GM20000 (cell line): ENCODE measurements around the gene TSR3.

ENCODE experiments used
- DNase-seq: peaks from one replicate; pipeline ENCODE4 v3.0.0; 2012; ENCODE audit warnings: low spot score
- TF ChIP-seq, protein P1 (sequence below): IDR thresholded peaks from 2 replicates; pipeline ENCODE4 v1.5.1; 2012; ENCODE audit warnings: mild to moderate bottlenecking, control low read depth; ENCODE audit errors: extremely low read depth, missing control alignments

TSR3 gene

DNA sequence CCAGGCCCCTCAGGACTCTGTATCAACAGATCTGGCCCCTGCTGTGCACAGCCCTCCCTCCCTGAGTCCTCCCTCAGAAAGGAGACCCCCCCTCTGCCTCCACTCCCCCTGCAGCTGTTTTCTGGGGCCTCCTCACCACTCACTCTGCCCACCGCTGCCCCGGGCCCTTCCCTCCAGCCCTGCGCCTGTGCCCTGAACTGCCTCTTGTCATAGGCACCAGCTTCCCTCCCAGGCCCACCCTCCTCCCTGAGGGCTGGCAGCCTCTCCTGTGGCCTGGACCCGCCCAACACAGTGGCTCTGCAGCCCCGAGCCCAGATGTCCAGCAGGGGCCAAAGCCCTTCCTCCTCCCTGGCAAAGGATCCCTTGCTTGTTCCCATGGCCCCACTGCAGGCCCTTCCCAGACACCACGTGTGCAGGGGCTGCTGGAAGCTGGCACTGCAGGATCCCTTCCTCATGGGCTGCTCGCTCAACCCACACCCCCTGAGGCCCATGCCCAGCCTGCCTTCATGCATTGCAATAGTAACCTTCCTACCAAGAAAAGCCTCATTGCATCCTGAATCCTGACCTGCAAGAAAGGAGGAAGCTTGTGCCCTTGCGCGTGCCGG is 25.8 kb upstream of the TSR3 start:
- no peak for DNase-seq
- TF ChIP-seq, protein P1, sequence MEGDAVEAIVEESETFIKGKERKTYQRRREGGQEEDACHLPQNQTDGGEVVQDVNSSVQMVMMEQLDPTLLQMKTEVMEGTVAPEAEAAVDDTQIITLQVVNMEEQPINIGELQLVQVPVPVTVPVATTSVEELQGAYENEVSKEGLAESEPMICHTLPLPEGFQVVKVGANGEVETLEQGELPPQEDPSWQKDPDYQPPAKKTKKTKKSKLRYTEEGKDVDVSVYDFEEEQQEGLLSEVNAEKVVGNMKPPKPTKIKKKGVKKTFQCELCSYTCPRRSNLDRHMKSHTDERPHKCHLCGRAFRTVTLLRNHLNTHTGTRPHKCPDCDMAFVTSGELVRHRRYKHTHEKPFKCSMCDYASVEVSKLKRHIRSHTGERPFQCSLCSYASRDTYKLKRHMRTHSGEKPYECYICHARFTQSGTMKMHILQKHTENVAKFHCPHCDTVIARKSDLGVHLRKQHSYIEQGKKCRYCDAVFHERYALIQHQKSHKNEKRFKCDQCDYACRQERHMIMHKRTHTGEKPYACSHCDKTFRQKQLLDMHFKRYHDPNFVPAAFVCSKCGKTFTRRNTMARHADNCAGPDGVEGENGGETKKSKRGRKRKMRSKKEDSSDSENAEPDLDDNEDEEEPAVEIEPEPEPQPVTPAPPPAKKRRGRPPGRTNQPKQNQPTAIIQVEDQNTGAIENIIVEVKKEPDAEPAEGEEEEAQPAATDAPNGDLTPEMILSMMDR, result no peak

DNA sequence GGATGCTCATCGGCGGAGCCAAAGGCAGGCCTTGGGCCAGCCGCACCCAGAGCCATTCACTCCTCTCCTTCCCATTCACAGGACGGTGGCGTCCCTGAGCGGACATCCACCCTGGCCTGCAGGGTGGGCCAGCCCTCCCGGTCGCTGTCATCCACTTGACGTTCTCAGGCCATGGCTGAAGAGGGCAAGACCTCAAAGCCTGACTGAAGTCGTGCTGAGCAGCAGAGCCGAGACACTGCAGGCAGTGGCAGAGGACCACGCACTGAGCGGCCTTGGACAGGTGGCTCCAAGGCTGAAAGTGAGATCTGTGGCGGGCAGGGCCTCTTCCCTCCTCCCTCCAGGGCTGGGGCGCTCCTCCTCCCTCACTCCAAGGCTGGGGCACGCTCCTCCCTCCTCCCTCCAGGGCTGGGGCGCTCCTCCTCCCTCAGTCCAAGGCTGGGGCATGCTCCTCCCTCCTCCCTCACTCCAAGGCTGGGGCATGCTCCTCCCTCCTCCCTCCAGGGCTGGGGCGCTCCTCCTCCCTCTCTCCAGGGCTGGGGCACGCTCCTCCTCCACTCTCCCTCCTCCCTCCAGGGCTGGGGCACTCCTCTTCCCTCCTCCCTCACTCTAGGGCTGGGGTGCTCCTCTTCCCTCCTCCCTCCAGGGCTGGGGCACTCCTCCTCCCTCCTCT is 24.2 kb upstream of the TSR3 start:
- DNase-seq, result no peak
- TF ChIP-seq, protein P1, result no peak

DNA sequence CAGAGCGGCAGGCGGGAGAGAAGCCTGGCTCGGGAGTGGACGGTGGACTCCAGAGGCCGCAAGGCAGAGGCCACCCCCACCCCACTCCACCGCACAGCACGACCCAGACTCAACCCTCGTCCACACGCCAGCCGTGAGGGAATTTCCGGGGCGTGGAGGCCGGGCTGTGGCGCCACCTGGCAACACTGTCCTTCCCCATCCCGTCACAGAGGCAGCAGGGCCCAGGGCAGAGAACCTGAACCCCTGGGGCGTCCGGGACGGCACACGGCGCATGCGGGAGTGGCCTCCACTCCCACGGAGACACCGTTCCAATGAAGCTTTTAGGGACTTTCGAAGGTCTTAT is 23.6 kb upstream of the TSR3 start:
- no peak for DNase-seq
- TF ChIP-seq, protein P1, result no peak

DNA sequence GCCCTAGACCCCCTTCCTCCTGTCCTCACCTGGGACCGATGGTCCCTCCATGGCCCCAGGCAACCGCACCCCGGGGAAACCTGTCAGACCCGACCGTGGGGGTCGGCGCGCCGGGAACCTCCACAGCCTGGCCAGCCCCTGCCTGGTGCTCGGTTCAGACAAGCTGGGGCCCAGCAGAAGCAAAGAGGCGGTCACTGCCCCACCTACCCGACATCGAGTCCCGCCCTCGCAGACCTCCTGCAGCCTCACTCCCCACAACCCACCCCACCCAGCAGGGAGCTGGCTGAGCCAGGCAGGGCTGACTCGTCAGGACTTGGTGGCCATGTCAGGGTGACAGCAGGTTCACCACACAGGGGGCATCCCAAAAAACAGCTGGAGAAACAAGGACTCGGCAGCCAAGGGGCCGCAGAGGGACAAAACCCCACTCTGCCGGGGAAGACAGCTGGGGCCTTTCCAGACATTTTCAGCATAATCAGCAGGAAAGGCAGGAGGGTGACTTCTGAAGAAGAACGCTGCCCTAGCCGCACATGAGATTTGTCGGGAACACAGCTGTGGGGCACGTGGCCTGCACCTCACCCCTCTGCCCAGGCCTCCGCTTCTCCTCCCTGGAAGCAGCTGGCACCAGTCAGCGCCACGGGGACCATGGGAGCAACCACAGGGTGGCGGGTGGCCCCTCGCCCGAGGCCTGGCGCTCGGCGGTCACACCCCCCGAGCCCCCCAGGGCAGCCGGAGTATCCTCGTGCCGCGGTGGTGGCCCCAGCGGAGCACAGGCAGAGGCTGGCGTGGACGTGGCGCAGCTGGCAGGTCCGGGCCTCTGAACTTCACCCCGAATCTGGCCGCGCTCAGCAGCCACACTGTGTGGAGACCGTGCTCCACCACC is 23.0 kb upstream of the TSR3 start:
- DNase-seq, result no peak

DNA sequence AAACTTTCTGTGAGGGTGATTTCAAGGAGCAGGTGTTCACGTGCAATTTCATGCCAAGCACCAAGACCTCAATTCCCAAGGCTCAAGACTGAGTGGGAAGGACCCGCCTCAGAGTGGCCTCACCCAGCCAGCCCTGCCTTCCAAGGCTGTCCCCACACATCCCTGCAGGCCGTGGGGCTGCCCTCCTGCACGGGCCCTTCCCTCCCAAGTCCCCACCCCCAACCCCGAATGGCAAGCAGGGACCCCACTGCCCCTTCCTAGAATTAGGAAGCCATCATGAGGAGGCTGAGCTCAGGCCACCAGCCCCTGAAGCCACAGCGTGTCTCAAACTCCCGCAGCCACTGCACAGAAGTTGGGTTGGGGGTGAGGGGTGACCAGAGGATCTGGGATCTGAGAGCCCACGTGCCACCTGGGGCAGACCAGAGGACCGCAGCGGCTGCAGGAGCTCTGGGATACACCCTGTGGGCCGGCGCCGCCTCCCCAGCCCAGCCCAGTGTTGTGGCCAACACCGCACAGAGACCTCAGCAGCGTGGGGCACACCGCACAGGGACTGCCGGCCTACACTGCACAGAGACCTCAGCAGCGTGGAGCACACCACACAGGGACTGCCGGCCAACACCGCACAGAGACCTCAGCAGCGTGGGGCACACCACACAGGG is 20.7 kb upstream of the TSR3 start:
- DNase-seq, result no peak
- TF ChIP-seq, protein P1, result no peak

More for the DNA sequence above, 23.0 kb upstream of the TSR3 start:
- TF ChIP-seq, protein P1, result no peak

DNA sequence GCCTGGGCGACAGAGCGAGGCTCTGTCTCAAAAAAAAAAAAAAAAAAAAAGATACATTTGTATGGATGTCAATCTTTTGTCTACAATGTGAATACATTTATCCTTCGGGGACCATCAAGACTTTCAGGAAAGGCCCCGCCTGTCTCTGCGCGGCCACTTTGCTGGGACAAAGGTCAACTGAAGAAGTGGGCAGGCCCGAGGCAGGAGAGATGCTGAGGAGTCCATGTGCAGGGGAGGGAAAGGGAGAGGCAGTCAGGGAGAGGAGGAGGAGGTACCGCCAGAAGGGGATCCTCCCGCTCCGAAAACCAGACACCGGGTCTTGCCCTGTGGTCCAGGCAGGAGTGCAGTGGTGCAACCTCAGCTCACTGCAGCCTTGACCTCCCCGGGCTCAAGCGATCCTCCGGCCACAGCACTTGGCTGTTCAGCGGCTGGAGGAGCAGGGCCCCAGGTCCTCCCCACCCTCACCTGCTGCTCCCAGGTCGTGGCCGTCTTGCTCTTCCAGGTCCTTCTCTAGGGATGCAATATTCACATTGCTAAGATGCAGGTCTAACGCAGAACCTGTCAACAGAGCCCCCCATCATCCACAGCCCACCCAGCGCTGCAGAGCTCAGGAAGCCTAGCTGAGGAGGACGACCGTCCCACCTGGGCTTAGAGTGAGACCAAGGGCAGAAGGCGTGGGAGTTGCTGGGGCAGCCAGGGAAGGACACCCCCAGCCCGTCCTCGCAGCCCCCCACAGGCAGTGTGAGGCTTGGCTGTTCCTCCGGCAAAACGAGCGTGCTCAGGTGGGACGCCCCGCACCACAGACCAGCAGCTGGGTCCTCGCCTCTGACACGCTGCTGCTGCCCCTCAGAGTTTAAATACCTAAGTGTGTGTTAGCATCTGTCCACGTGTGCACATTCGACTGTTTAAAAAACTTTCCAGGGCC is 19.6 kb upstream of the TSR3 start:
- DNase-seq, result no peak
- TF ChIP-seq, protein P1, result no peak
